B cell (primary cell): ENCODE data around the gene NCDN.

Experiments used
- CTCF ChIP-seq: fragments of 200-600 bp; IDR thresholded peaks from one replicate; pipeline ENCODE4 v1.8.0; 2022; ENCODE audit warnings: antibody characterized with exemption, mild to moderate bottlenecking
- EZH2 ChIP-seq: IDR thresholded peaks from 2 replicates; pipeline ENCODE4 v1.6.1; 2012; ENCODE audit warnings: borderline replicate concordance, low read depth, mild to moderate bottlenecking, moderate library complexity, low read length; ENCODE audit not compliant: insufficient read depth, poor library complexity, severe bottlenecking

GRCh38 chr1:35539073-35539823 is 18.4 kb upstream of the NCDN start:
- TF ChIP-seq CTCF: no peak
- TF ChIP-seq EZH2: no peak
